Measurements from ENCODE around the gene CRTC1. TPM values are rescaled to one million over a fixed set of nuclear protein-coding genes. Genes with fewer than 3 reads are reported as not detected.

The CRTC1 gene
- total RNA-seq, 4 donors from 2014 or later: 3.8 to 8.9 (median 6.3) TPM

DNA sequence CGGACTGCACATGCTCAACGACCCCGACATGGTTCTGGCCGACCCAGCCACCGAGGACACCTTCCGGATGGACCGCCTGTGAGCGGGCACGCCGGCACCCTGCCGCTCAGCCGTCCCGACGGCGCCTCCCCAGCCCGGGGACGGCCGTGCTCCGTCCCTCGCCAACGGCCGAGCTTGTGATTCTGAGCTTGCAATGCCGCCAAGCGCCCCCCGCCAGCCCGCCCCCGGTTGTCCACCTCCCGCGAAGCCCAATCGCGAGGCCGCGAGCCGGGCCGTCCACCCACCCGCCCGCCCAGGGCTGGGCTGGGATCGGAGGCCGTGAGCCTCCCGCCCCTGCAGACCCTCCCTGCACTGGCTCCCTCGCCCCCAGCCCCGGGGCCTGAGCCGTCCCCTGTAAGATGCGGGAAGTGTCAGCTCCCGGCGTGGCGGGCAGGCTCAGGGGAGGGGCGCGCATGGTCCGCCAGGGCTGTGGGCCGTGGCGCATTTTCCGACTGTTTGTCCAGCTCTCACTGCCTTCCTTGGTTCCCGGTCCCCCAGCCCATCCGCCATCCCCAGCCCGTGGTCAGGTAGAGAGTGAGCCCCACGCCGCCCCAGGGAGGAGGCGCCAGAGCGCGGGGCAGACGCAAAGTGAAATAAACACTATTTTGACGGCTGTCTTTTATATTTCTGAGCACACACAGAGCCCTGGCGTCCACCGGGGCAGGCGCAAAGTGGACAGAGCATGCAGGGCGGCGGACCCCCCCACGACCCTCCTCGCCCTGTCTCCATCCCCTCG lies 94.0 kb downstream of the CRTC1 start:
- peaks cover 0 to 9% (median 0%) of the 10 kb centered on the region in 3 donors for H3K4me1 ChIP-seq
- peak overlapping the region in 1 of 2 donors; percentile 12 for H3K4me3 ChIP-seq
- WGBS, 2 donors (ENCODE audit: low coverage in 1 of 2): no CpG with 5 or more reads among the region's 71 CpGs
- H3K9me3 ChIP-seq: no peaks in the 10 kb centered on the region
- H3K27ac ChIP-seq: no peak overlapping the region
- ATAC-seq: no peak
- H3K27me3 ChIP-seq: peaks cover 7% of the 10 kb centered on the region
- no peak for TF ChIP-seq EP300 (IDR thresholded peaks at IDR 0.05)
- no peak for TF ChIP-seq CTCF (IDR thresholded peaks at IDR 0.05)
- TF ChIP-seq POLR2A (IDR thresholded peaks at IDR 0.05): no peak
- TF ChIP-seq POLR2AphosphoS5 (IDR thresholded peaks at IDR 0.05): no peak
- peaks cover 0 to 28% of the 10 kb centered on the region in 2 donors for H3K36me3 ChIP-seq

- TF ChIP-seq EP300 (IDR thresholded peaks at IDR 0.05) (no peak), CTCF (IDR thresholded peaks at IDR 0.05) (no peak), POLR2A (IDR thresholded peaks at IDR 0.05) (no peak), POLR2AphosphoS5 (IDR thresholded peaks at IDR 0.05) (no peak)
- Histone ChIP-seq H3K4me1 (peaks cover 0 to 9% (median 0%) of the 10 kb centered on the region in 3 donors), H3K27ac (no peak overlapping the region), H3K9me3 (no peaks in the 10 kb centered on the region), H3K4me3 (peak overlapping the region in 1 of 2 donors; percentile 12), H3K27me3 (peaks cover 7% of the 10 kb centered on the region), H3K36me3 (peaks cover 0 to 26% of the 10 kb centered on the region in 2 donors)
- WGBS, 2 donors (ENCODE audit: low coverage in 1 of 2): 71 to 80% methylated on average over 3 to 4 of the region's 11 CpGs
- no peak for ATAC-seq
These were observed 94.6 kb downstream of the CRTC1 start for GRCh38 chr19:18778076-18778389.

DNA sequence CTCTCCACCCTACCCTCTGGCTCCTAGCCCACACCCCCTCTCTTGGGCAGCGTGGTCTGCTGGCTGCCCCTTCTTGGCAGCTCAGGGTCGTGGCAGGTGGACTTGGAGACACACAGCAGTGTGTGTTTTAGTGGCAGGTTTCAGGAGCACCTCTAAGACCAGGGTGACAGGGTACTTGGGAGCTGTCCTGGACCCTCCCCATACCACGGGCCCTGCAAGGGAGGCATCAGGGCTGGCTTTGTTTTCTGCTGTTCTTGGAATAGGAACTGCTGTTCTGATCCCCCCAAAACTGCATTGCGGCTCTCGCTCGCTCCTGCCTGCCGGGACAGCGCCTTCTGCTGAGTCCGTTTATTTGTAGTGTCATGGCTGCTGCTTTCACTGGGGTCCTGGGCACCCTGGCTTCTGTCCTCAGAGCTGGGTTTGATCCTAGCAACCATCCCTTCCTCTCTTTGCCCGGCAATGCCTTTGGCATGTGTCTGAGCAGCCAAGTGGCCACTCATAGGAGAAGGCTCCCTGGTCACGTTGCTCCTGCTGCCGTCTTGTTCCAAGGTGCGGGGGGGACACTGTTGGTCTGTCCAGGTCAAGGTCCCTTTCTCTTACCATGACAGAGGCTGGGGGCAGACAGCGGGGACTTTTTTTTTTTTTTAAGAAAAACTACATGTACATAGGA lies 95.5 kb downstream of the CRTC1 start:
- Histone ChIP-seq H3K4me3 (no peak overlapping the region), H3K36me3 (peaks cover 0 to 26% of the 10 kb centered on the region in 2 donors), H3K9me3 (no peaks in the 10 kb centered on the region), H3K27me3 (peaks cover 7% of the 10 kb centered on the region), H3K27ac (no peak overlapping the region), H3K4me1 (peaks cover 0 to 9% (median 0%) of the 10 kb centered on the region in 3 donors)
- no peak for ATAC-seq
- 60 to 91% methylated on average over 1 to 4 of the region's 14 CpGs for WGBS, 2 donors (ENCODE audit: low coverage in 1 of 2)
- TF ChIP-seq CTCF (IDR thresholded peaks at IDR 0.05): no peak

GRCh38 chr19:18780081-18780480 lies 96.6 kb downstream of the CRTC1 start:
- Histone ChIP-seq H3K4me3 (no peak overlapping the region), H3K27ac (no peak overlapping the region), H3K36me3 (peaks cover 0 to 23% of the 10 kb centered on the region in 2 donors), H3K9me3 (no peaks in the 10 kb centered on the region), H3K27me3 (peaks cover 16% of the 10 kb centered on the region), H3K4me1 (peaks cover 0 to 13% (median 2%) of the 10 kb centered on the region in 3 donors)
- no peak for TF ChIP-seq POLR2AphosphoS5 (IDR thresholded peaks at IDR 0.05)
- no peak for TF ChIP-seq POLR2A (IDR thresholded peaks at IDR 0.05)
- TF ChIP-seq CTCF (IDR thresholded peaks at IDR 0.05): no peak
- TF ChIP-seq EP300 (IDR thresholded peaks at IDR 0.05): no peak
- no peak for ATAC-seq
- no CpG with 5 or more reads among the region's 17 CpGs for WGBS, 2 donors (ENCODE audit: low coverage in 1 of 2)

DNA sequence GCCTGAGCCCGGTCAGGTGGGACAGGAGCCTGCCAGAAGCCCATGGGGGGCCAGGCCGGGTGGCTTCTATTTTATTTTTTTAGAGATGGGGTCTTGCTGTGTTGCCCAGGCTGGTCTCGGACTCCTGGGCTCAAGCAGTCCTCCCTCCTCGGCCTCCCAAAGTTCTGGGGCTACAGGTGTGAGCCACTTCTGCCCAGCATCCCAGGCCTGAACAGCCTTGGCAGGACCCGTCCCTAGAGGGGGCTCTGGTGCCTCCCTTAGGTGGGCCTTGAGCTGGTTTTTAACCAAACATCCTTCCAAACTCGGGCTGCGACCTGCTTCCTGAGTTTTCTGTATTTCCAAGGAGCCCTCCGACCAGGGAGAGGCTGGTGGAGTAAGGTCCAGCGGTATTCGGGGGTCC lies 97.2 kb downstream of the CRTC1 start:
- ATAC-seq: no peak
- Histone ChIP-seq H3K27me3 (peaks cover 22% of the 10 kb centered on the region), H3K4me1 (peaks cover 0 to 19% (median 8%) of the 10 kb centered on the region in 3 donors), H3K36me3 (peaks cover 0 to 18% of the 10 kb centered on the region in 2 donors), H3K4me3 (no peak overlapping the region), H3K27ac (no peak overlapping the region), H3K9me3 (no peaks in the 10 kb centered on the region)
- TF ChIP-seq POLR2A (IDR thresholded peaks at IDR 0.05) (no peak), POLR2AphosphoS5 (IDR thresholded peaks at IDR 0.05) (no peak), EP300 (IDR thresholded peaks at IDR 0.05) (no peak), CTCF (IDR thresholded peaks at IDR 0.05) (no peak)
- WGBS, 2 donors (ENCODE audit: low coverage in 1 of 2): 90% methylated on average over 2 of the region's 10 CpGs; no CpG with 5 or more reads in 1 of the 2 donors

Data from gastroesophageal sphincter (tissue), 4 donors.